GM12892 (cell line): Measurements from ENCODE around the gene EFCAB11.

Experiments used
- POLR2A ChIP-seq: IDR thresholded peaks from 2 replicates; pipeline ENCODE4 v1.6.1; 2011; ENCODE audit warnings: low read depth, low read length, control low read depth
- POLR2AphosphoS5 ChIP-seq: IDR thresholded peaks from 2 replicates; pipeline ENCODE4 v1.6.1; 2011; ENCODE audit warnings: low read depth, low read length, control low read depth

GRCh38 chr14:89842837-89843236 is 111.7 kb downstream of the EFCAB11 start:
- TF ChIP-seq POLR2AphosphoS5, result no peak
- no peak for TF ChIP-seq POLR2A
